B cell (primary cell): ENCODE data around the gene ZNF722.
"Not testable (repeated sequence)": the region's sequence is repeated elsewhere in the genome, so short reads cannot be mapped to it uniquely, and the experiment has no call there.

Source experiments
- CTCF ChIP-seq: fragments of 200-600 bp; IDR thresholded peaks from one replicate; pipeline ENCODE4 v1.8.0; 2022; ENCODE audit warnings: antibody characterized with exemption, mild to moderate bottlenecking
- EZH2 ChIP-seq: IDR thresholded peaks from 2 replicates; pipeline ENCODE4 v1.6.1; 2012; ENCODE audit warnings: borderline replicate concordance, low read depth, mild to moderate bottlenecking, moderate library complexity, low read length; ENCODE audit not compliant: insufficient read depth, poor library complexity, severe bottlenecking

- not testable (repeated sequence) for TF ChIP-seq CTCF, EZH2
These were observed 16.8 kb downstream of the ZNF722 start for GRCh38 chr7:64015496-64015895.
